GM21360 (cell line): ENCODE measurements around the gene CEP131.
"Not testable (repeated sequence)": the region's sequence is repeated elsewhere in the genome, so short reads cannot be mapped to it uniquely, and the experiment has no call there.

Source experiments
- ATAC-seq: cut with Tn5 transposase; IDR thresholded peaks from one replicate; pipeline ENCODE4 v1.9.1; 2021; ENCODE audit warnings: mild to moderate bottlenecking, moderate library complexity; ENCODE audit not compliant: unreplicated experiment

Gene CEP131

DNA sequence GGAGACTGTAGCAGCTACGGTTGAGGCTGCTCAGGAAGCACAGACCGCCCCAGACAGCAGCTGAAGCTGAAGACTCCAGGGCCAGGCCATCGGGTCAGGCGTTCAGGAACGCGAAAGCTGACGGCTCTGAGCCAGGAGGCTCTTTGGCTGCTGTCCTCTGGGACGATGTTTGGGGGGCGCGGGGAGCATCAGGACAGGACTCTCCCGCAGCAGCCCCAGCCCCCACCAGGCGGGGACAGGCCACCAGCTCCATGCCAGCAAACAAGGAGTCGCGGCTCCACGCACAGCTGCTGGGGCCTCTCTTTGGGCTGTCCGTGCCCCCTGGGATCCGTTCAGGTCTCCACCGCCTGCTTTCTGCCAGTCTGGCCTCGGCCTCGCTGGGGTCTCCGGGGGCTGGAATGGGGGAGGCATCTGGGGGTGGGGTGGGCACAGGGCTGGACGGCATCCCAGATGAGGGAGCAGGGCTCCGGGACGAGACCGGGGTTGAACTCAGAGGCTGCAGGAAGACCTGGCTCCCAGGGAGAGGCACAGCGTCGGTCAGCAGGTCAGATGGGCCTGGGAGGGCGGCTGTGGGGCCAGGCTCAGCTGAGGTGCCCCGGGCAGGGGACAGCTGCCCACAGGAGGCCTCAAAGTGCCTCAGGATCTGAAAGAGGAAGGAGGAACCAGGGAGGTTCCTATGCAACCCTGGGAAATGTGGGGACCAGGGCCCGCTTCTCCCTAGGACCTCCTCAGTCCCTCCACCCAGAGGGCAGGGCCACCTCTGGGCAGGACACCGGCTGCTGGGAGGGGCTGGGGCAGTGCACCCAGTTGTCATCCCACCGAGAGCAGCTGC, 6.3 kb upstream of the CEP131 start:
- ATAC-seq, result no peak

GRCh38 chr17:81228420-81228819, 5.7 kb upstream of the CEP131 start:
- no peak for ATAC-seq

- not testable (repeated sequence) for ATAC-seq
Measured at GRCh38 chr17:81227630-81228029, 4.9 kb upstream of the CEP131 start.

GRCh38 chr17:81223762-81224130, 981 bp upstream of the CEP131 start:
- ATAC-seq, result no peak

DNA sequence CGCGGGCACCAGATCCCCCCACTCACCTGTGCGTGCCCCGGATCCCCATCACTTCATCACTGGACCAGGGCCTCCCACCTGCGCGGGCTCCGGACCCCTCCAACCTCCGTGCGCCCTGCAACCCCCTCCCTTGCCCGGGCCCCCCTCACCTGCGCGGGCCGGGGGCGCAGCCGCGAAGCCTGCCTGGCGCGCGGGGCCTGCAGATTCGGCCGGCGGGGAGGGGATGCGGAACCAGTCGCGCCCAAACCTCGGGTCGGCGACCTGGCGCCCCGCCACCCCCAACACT, 202 bp downstream of the CEP131 start:
- ATAC-seq, result no peak

GRCh38 chr17:81221842-81222619, 734 bp downstream of the CEP131 start:
- ATAC-seq, result no peak

DNA sequence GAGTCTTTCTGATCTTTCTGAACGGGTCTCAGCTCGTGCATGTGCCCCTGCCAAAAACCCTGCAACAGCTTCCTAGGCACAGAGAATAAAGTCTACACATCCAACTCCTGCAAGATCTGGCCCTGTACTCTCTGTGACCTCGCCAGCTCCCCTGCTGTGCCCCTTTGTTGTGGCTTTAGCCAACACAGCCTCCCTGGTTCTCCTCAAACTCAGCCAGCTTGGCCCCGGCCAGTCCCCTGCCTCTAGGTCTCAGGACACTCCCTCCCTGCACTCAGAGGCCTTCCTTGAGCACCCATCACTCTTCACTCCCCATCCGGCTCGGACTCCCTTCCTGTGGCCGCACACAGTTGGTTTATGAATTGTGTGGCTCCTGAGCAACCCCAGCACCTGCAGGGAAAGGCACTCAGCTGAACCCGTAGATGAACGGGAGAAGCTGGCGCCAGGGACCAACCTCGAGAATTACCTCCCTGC, 1.4 kb downstream of the CEP131 start:
- ATAC-seq, result no peak

DNA sequence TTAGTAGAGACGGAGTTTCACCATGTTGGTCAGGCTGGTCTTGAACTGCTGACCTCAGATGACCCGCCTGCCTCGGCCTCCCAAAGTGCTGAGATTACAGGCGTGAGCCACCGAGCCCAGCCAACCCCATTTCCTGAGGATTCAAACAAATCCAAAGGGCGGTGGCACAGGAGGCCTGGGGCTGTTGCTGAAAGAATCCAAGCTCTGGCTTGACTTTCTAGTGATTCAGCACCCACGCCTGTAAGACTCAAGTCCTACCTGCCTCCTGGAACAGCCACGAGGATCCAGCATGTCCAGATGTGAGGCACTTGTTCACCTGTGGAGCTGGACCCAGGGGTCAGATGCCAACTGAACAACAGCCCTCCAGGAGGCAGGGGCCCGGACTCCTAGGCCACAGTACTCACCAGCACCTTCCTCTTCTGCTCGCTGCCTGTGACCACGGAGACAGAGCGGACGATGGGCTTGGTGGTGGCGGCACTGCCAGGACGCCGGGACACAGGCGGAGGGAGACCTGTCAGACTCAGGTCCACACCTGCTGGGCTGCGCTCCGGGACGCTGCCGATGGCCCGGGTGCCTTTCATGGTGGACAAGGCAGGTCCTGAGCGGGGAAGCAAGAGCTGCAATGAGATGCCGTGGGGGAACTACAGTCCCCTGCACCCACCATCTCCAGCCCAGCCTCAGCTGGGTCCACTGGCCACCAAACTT, 3.1 kb downstream of the CEP131 start:
- no peak for ATAC-seq

DNA sequence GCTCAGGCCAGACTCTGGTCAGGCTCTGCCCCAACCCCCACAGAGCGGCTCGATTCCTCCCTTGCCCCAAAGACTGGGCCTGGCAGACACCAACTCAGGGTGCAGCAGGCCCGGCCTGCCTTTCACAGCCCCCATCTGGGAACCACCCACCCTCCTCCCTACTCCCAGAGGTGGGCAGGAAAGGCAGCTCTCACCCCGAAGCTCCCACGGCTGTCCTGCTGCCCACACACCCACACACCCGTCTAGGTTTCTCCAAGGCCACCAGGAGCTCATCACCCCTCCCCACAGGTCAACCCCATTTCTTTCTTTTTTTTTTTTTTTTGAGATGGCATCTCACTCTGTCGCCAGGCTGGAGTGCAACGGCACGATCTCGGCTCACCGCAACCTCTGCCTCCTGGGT, 3.8 kb downstream of the CEP131 start:
- no peak for ATAC-seq

DNA sequence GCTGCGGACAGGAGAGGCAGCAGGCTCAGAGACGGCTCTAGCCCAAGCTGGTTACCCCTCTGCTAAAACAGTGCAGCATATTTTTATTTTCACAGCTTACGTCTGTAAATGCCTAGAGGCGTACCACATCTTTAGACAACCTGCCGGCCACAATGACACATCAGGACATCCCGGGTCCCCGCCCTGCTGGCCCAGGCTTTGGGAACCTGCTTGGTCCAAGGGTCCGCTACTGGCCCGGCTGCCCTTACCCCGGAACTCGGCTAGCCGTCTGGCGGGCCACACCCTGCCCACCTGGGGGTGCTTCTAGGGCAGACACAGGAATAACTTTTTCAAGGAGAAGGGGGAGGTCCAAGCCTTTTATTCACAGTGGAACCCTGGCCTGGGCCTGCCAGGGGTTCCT, 4.3 kb downstream of the CEP131 start:
- no peak for ATAC-seq

DNA sequence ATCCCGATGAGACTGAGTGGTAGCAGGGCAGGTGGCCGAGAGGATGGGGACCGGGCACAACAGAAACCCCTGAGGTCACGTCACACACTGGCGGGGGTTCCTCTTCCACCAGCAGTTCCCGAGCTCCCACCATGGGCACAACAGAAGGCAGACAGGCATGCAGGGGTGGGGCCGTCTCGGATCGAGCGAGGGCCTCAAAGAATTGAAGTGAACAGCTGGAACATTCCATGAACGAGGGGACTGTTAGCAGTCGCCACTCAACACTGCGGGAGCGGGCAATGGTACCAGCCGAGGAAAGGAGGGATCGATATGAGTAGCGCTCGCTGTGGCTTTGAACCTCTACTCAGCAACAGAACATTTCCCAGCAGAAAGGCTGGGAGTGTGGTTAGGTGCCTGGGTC, 5.3 kb downstream of the CEP131 start:
- ATAC-seq, result no peak

- ATAC-seq, result no peak
Measured at GRCh38 chr17:81213978-81214377, 8.8 kb downstream of the CEP131 start.

DNA sequence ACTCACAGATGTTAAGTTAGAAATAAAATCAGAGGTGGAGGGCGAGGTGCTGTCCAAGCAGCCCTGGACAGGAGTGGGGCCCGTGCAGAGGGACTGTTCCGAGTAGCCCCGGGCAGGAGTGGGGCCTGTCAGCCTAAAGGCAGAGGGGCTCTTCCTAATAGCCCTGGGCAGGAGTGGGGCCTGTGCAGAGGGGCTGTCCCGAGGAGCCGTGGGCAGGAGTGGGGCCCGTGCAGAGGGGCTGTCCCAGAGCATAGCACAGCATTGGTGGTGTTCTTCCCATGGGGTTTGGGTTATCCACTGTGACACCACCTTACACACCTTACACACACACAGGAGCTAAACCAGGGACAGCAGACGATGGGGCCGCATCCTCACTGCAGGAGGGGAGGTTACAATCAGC, 10.4 kb downstream of the CEP131 start:
- ATAC-seq, result no peak

DNA sequence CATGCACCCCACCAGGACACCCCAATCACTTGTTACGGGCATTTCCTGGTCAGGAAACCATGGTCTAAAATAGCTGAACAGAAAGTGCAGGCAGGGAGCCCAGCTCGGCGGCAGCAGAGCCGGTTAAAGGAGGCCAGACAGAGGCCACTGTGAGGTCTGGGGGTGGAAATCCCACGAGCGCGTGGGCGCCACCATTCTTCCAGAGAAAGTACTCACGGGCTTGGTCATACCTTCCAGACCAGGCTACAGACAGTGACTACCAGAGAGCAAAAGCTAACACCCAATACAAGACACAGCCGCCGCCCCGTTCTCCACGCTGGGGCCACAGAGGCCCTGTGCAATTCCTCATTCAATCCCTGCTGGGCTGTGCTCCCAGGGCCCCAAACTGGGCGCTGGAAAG, 11.9 kb downstream of the CEP131 start:
- no peak for ATAC-seq

- no peak for ATAC-seq
Measured at GRCh38 chr17:81210466-81210865, 12.3 kb downstream of the CEP131 start.

- ATAC-seq, result no peak
Measured at GRCh38 chr17:81209141-81209540, 13.6 kb downstream of the CEP131 start.

- no peak for ATAC-seq
Measured at GRCh38 chr17:81208651-81209050, 14.1 kb downstream of the CEP131 start.

- no peak for ATAC-seq
Measured at GRCh38 chr17:81207610-81208581, 14.9 kb downstream of the CEP131 start.

DNA sequence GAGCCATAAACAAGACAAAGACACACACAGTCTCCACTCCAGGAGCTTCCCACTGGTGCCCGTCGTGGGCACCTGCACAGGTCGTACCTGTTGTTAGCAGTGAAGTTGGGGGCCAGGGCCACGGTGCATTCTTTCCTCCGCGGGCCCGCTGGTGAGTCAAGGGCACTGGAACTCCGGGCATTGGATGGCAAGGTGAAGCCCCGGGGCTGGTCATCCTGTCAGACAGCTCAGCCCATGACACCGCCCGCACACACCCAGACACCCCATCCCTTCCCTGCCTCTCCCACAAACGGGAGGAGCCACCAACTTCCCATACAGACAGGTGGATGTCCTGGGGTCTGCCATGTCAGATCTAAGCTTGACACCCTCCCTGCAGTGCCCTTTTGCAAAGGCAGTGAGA, 16.1 kb downstream of the CEP131 start:
- ATAC-seq, result no peak

GRCh38 chr17:81206166-81206565, 16.6 kb downstream of the CEP131 start:
- ATAC-seq, result no peak

- no peak for ATAC-seq
Measured at GRCh38 chr17:81204578-81204977, 18.2 kb downstream of the CEP131 start.
